B cell (primary cell): ENCODE results near the gene GPR62. TPM values are rescaled to one million over a fixed set of nuclear protein-coding genes. Genes with fewer than 3 reads are reported as not detected.

Experiments used
- ATAC-seq: fragments of 200-7000 bp; cut with Tn5 transposase; one replicate; pipeline ENCODE4 v1.10.0; 2021; ENCODE audit warnings: low read depth, mild to moderate bottlenecking, moderate number of reproducible peaks, moderate library complexity
- CTCF ChIA-PET: fragments of 350-600 bp; sonication (Branson Sonifier 250); formaldehyde crosslinking; loops from one replicate; lab custom pipeline; 2021; ENCODE audit warnings: antibody characterized with exemption, inconsistent platforms; lab: Charles Lee
- POLR2A ChIA-PET: fragments of 350-600 bp; sonication (Branson Sonifier 250); formaldehyde crosslinking; loops from one replicate; lab custom pipeline; 2021; ENCODE audit warnings: antibody characterized with exemption; lab: Charles Lee
- DNase-seq: peaks from one replicate; pipeline ENCODE4 v3.0.0; 2013
- H2AFZ ChIP-seq: 2 replicates; pipeline ENCODE4 v1.6.1; 2012; ENCODE audit warnings: mild to moderate bottlenecking, low read depth, low read length; ENCODE audit not compliant: insufficient read depth, poor library complexity, severe bottlenecking
- H3K27ac ChIP-seq, 2 donors: 1 replicate in 1 of 2; 2 replicates in 1 of 2; pipeline ENCODE4 v1.5.1; 2012 to 2013; ENCODE audit warnings: low read length in 2 of 2, mild to moderate bottlenecking in 2 of 2, moderate library complexity in 1 of 2
- H3K27me3 ChIP-seq, 4 experiments: fragments of 200-600 bp in 1 of 4; sonication (generic) in 1 of 4; replicated peaks in 1 of 4; 1 replicate in 2 of 4; 2 replicates in 2 of 4; pipeline versions ENCODE4 v1.6.1 to v1.7.0; 2013 to 2016; ENCODE audit warnings: low read length in 3 of 4, mild to moderate bottlenecking in 2 of 4, mixed read lengths in 1 of 4, moderate library complexity in 1 of 4; ENCODE audit not compliant: insufficient read depth in 4 of 4, control insufficient read depth in 3 of 4; ENCODE audit errors: control extremely low read depth in 1 of 4
- H3K36me3 ChIP-seq, 2 experiments: replicated peaks in 1 of 2; 1 replicate in 1 of 2; 2 replicates in 1 of 2; pipeline versions ENCODE4 v1.6.1 to v1.7.1; 2013; ENCODE audit warnings: low read length in 1 of 2; ENCODE audit not compliant: insufficient read depth in 2 of 2, control insufficient read depth in 1 of 2; ENCODE audit errors: control extremely low read depth in 1 of 2, extremely low read depth in 1 of 2
- H3K4me1 ChIP-seq, 2 donors: fragments of 200-600 bp in 1 of 2; sonication (generic) in 1 of 2; 1 replicate in 1 of 2; 2 replicates in 1 of 2; pipeline versions ENCODE4 v1.5.1 to v1.6.1; 2013 to 2017; ENCODE audit warnings: low read length in 2 of 2; ENCODE audit not compliant: control insufficient read depth in 2 of 2, insufficient read depth in 2 of 2
- H3K4me2 ChIP-seq: replicated peaks from 2 replicates; pipeline ENCODE3; 2012; ENCODE audit warnings: mild to moderate bottlenecking, low read depth, low read length; ENCODE audit not compliant: poor library complexity, severe bottlenecking
- H3K4me3 ChIP-seq, 5 experiments: fragments of 200-600 bp in 1 of 5; sonication (generic) in 1 of 5; 1 replicate in 3 of 5; 2 replicates in 2 of 5; pipeline versions ENCODE4 v1.5.1 to v1.7.0; 2011 to 2016; ENCODE audit warnings: low read length in 4 of 5, mild to moderate bottlenecking in 4 of 5, low read depth in 2 of 5, control low read depth in 1 of 5, moderate library complexity in 1 of 5; ENCODE audit not compliant: insufficient read depth in 1 of 5; ENCODE audit errors: control extremely low read depth in 1 of 5, extremely low read depth in 1 of 5
- H3K79me2 ChIP-seq: fragments of 200-600 bp; sonication (generic); one replicate; pipeline ENCODE4 v1.6.0; 2016; ENCODE audit warnings: low read length; ENCODE audit not compliant: control insufficient read depth, insufficient read depth
- H3K9ac ChIP-seq: fragments of 200-600 bp; sonication (generic); 2 replicates; pipeline ENCODE4 v1.6.1; 2017; ENCODE audit warnings: mild to moderate bottlenecking, low read length, moderate library complexity
- H3K9me3 ChIP-seq, 3 donors: one replicate each; pipeline versions ENCODE4 v1.6.1 to v1.7.1; 2013; ENCODE audit warnings: low read length in 2 of 3; ENCODE audit not compliant: control insufficient read depth in 2 of 3, insufficient read depth in 1 of 3; ENCODE audit errors: control extremely low read depth in 1 of 3
- H4K20me1 ChIP-seq: 2 replicates; pipeline ENCODE4 v1.6.0; 2012; ENCODE audit warnings: mild to moderate bottlenecking, low read length; ENCODE audit not compliant: insufficient read depth, control insufficient read depth, poor library complexity, severe bottlenecking
- H3K27ac Mint-ChIP-seq: one replicate; pipeline ENCODE4 v1.8.0; 2021; ENCODE audit warnings: mixed read lengths
- H3K27me3 Mint-ChIP-seq: one replicate; pipeline ENCODE4 v1.8.0; 2021; ENCODE audit warnings: mixed read lengths
- H3K4me1 Mint-ChIP-seq: one replicate; pipeline ENCODE4 v1.8.0; 2021; ENCODE audit warnings: mixed read lengths
- H3K4me3 Mint-ChIP-seq: one replicate; pipeline ENCODE4 v1.8.0; 2021; ENCODE audit warnings: mixed read lengths
- H3K9me3 Mint-ChIP-seq: one replicate; pipeline ENCODE4 v1.8.0; 2022; ENCODE audit warnings: mixed read lengths; ENCODE audit not compliant: insufficient read depth
- EZH2 ChIP-seq: IDR thresholded peaks from 2 replicates; pipeline ENCODE4 v1.6.1; 2012; ENCODE audit warnings: borderline replicate concordance, low read depth, mild to moderate bottlenecking, moderate library complexity, low read length; ENCODE audit not compliant: insufficient read depth, poor library complexity, severe bottlenecking
- WGBS: methylation state at CpG from one replicate; pipeline ENCODE4 v1.1.5; 2013; ENCODE audit warnings: missing lambda C conversion rate; ENCODE audit not compliant: insufficient coverage; 5-methylcytosine and 5-hydroxymethylcytosine counted together
- intact Hi-C: fragments of 100-400 bp; cut with micrococcal nuclease; formaldehyde crosslinking; loops from one replicate; pipeline ENCODE4 v1.10.0; 2022
- polyA plus RNA-seq: library from polyadenylated mRNA; depleted of rRNA; stranded (reverse); fragments of >200 nt; gene quantifications from 2 replicates; pipeline ENCODE4 v1.2.3, GENCODE V29; 2012
- total RNA-seq, 2 donors: library from RNA; stranded (reverse); fragments of 120-200 nt in 1 of 2; gene quantifications; 1 replicate in 1 of 2; 2 replicates in 1 of 2; pipeline versions ENCODE4 v1.2.3 to v1.2.4, GENCODE V29; 2013 to 2022
- TF ChIP-seq, protein P1 (sequence below): fragments of 200-600 bp; IDR thresholded peaks from one replicate; pipeline ENCODE4 v1.8.0; 2022; ENCODE audit warnings: antibody characterized with exemption, mild to moderate bottlenecking

The GPR62 gene
- total and polyA plus RNA-seq, 2 donors (not counting 1 experiment from before 2014, with no cell fraction given): not detected

DNA sequence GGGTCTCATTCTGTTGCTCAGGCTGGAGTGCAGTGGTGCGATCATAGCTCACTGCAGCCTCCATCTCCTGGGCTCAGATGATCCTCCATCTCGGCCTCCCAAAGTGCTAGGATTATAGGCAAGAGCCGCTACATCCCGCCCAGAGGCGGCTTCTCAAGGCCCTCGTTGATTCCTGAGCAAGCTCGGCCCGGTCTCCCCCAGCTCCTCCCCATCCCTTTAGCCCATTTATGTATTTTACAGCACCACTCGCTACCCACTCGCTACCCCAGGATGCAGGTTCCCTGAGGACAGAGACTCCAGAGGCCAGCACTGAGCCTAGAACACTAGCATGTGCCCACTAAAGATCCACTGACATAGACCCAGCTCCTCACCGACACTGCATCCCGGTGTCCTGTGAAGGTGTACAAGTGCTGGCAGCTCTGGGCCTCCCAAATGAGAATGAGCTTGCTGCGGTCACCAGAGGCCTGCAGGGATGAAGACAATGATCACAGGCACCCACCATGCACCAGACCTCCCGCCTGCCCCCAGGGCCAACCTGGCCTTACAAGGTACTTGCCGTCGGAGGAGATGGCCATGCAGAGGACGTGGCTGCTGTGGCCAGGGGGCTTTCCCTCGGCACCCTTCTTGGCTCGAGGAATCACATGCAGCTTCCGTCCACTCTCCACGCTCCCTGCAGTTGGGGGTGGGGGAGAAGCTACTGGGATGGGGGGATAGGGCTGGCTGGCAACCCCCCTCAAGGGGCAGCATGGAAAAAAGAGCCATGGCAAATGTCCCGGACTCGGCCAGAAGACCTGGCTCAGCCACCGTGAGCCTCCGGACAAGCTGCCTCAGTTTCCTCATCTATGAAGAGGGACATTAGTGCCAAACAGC, 19.1 kb upstream of the GPR62 start:
- Histone ChIP-seq H3K79me2 (peaks cover 15% of the 10 kb centered on the region), H3K27me3 (no peaks in the 10 kb centered on the region), H3K9ac (no peak overlapping the region), H3K4me1 (peaks cover 7 to 8% of the 10 kb centered on the region in 2 donors), H2AFZ (no peak overlapping the region), H3K27ac (no peak overlapping the region), H3K4me2 (no peak overlapping the region), H4K20me1 (no peaks in the 10 kb centered on the region), H3K9me3 (no peaks in the 10 kb centered on the region), H3K36me3 (peaks cover 4 to 70% of the 10 kb centered on the region in 2 experiments), H3K4me3 (no peak overlapping the region)
- H3K27me3 Mint-ChIP-seq: no peaks in the 10 kb centered on the region
- no peak overlapping the region for H3K27ac Mint-ChIP-seq
- POLR2A ChIA-PET: interaction anchor here (0.6 kb wide), 1 partner anchor 49 kb away, joined by 3 read pairs; no protein-coding TSS in a partner anchor
- H3K9me3 Mint-ChIP-seq: no peaks in the 10 kb centered on the region
- H3K4me1 Mint-ChIP-seq: peaks cover 19% of the 10 kb centered on the region
- DNase-seq: no peak
- WGBS: 97% methylated on average over 23 of the region's 25 CpGs
- intact Hi-C loops: no loop called here
- CTCF ChIA-PET: no interaction called here
- no peak overlapping the region for H3K4me3 Mint-ChIP-seq
- no peak for TF ChIP-seq EZH2
- TF ChIP-seq, protein P1, sequence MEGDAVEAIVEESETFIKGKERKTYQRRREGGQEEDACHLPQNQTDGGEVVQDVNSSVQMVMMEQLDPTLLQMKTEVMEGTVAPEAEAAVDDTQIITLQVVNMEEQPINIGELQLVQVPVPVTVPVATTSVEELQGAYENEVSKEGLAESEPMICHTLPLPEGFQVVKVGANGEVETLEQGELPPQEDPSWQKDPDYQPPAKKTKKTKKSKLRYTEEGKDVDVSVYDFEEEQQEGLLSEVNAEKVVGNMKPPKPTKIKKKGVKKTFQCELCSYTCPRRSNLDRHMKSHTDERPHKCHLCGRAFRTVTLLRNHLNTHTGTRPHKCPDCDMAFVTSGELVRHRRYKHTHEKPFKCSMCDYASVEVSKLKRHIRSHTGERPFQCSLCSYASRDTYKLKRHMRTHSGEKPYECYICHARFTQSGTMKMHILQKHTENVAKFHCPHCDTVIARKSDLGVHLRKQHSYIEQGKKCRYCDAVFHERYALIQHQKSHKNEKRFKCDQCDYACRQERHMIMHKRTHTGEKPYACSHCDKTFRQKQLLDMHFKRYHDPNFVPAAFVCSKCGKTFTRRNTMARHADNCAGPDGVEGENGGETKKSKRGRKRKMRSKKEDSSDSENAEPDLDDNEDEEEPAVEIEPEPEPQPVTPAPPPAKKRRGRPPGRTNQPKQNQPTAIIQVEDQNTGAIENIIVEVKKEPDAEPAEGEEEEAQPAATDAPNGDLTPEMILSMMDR: no peak
- no peak for ATAC-seq

DNA sequence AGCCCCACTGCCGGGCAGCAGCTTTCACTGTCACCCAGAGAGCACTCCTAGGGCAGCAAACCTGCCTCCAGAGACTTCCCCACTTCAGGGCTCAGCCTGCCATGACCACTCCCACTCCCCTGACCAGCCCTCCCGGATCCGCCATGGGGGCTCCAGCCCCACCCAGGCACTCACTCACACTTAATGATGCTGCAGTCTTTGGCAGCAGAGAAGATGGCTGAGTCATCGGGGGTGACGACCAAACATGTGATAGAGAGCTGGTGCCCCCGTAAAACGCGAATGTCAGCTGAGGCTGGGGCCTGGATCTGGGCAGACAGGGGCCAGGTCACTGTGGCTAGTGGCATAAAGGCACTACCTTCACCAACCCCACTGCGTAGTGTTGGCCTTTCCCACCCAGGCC, 18.2 kb upstream of the GPR62 start:
- no peak for ATAC-seq
- 96% methylated on average over 9 of the region's 9 CpGs for WGBS
- peaks cover 11 to 12% of the 10 kb centered on the region in 2 donors for H3K4me1 ChIP-seq
- H4K20me1 ChIP-seq: no peaks in the 10 kb centered on the region
- intact Hi-C loops: no loop called here
- Mint-ChIP-seq H3K9me3 (no peaks in the 10 kb centered on the region), H3K4me1 (peaks cover 25% of the 10 kb centered on the region), H3K27ac (no peak overlapping the region), H3K27me3 (no peaks in the 10 kb centered on the region), H3K4me3 (no peak overlapping the region)
- H3K4me2 ChIP-seq: no peak overlapping the region
- ChIA-PET POLR2A (no interaction called here), CTCF (no interaction called here)
- H2AFZ ChIP-seq: no peak overlapping the region
- H3K9ac ChIP-seq: no peak overlapping the region
- no peak overlapping the region for H3K4me3 ChIP-seq
- no peaks in the 10 kb centered on the region for H3K27me3 ChIP-seq
- H3K9me3 ChIP-seq: no peaks in the 10 kb centered on the region
- no peak overlapping the region for H3K27ac ChIP-seq
- DNase-seq: no peak
- TF ChIP-seq EZH2: no peak
- TF ChIP-seq, protein P1: no peak
- H3K36me3 ChIP-seq: peaks cover 4 to 70% of the 10 kb centered on the region in 2 experiments
- peaks cover 21% of the 10 kb centered on the region for H3K79me2 ChIP-seq
